A673 (cell line): ENCODE data around the gene NUP85. TPM values are rescaled to one million over a fixed set of nuclear protein-coding genes. Genes with fewer than 3 reads are reported as not detected.

Source experiments
- BruUV-seq: library from RNA; stranded (reverse); fragments of 400-500 nt; replicated peaks from 2 replicates; lab custom pipeline; 2021; lab: Mats Ljungman, UMichigan
- CTCF ChIA-PET: fragments of 300-600 bp; sonication (Branson Sonifier 250); formaldehyde crosslinking; loops from one replicate; lab custom pipeline; 2022; ENCODE audit warnings: antibody characterized with exemption; lab: Charles Lee
- POLR2A ChIA-PET: fragments of 300-600 bp; sonication (Branson Sonifier 250); formaldehyde crosslinking; loops from one replicate; lab custom pipeline; 2022; ENCODE audit warnings: antibody characterized with exemption; ENCODE audit not compliant: low non-redundant PET; lab: Charles Lee
- DNase-seq: peaks from one replicate; pipeline ENCODE4 v3.0.0-alpha.2; 2015; ENCODE audit warnings: low spot score
- H3K27ac ChIP-seq: fragments of 200-600 bp; sonication (generic); 2 replicates; pipeline ENCODE4 v1.5.1; 2016; ENCODE audit warnings: mixed run types, low read depth, mild to moderate bottlenecking, mixed read lengths, antibody characterized with exemption, low read length; ENCODE audit not compliant: poor library complexity, severe bottlenecking
- H3K27me3 ChIP-seq: fragments of 200-600 bp; sonication (generic); replicated peaks from 2 replicates; pipeline ENCODE4 v1.6.1; 2017; ENCODE audit warnings: mixed run types, low read depth, mild to moderate bottlenecking, mixed read lengths, antibody characterized with exemption, low read length; ENCODE audit not compliant: insufficient read depth, poor library complexity
- H3K36me3 ChIP-seq: fragments of 200-600 bp; sonication (generic); 2 replicates; pipeline ENCODE4 v1.6.1; 2016; ENCODE audit warnings: mixed run types, mild to moderate bottlenecking, mixed read lengths, antibody characterized with exemption, low read length; ENCODE audit not compliant: insufficient read depth, poor library complexity, severe bottlenecking
- H3K4me1 ChIP-seq: fragments of 200-600 bp; sonication (generic); 2 replicates; pipeline ENCODE4 v1.6.1; 2017; ENCODE audit warnings: mixed run types, mild to moderate bottlenecking, mixed read lengths, antibody characterized with exemption, low read length; ENCODE audit not compliant: insufficient read depth, poor library complexity, severe bottlenecking
- H3K4me3 ChIP-seq: fragments of 200-600 bp; sonication (generic); 2 replicates; pipeline ENCODE4 v1.5.1; 2016; ENCODE audit warnings: low read depth, mixed run types, mild to moderate bottlenecking, mixed read lengths, low read length; ENCODE audit not compliant: poor library complexity, severe bottlenecking
- H3K9me3 ChIP-seq: fragments of 200-600 bp; sonication (generic); 2 replicates; pipeline ENCODE4 v1.6.1; 2016; ENCODE audit warnings: mixed run types, low read depth, mild to moderate bottlenecking, mixed read lengths, antibody characterized with exemption, low read length; ENCODE audit not compliant: poor library complexity, severe bottlenecking
- EZH2 ChIP-seq: fragments of 200-600 bp; sonication (generic); IDR thresholded peaks from 2 replicates; pipeline ENCODE4 v1.6.1; 2017; ENCODE audit warnings: borderline replicate concordance, low read depth, mild to moderate bottlenecking, mixed read lengths, antibody characterized with exemption, low read length; ENCODE audit not compliant: poor library complexity, severe bottlenecking
- intact Hi-C: fragments of 100-400 bp; cut with micrococcal nuclease; formaldehyde crosslinking; loops from one replicate; pipeline ENCODE4 v1.10.0; 2022; ENCODE audit not compliant: unreplicated experiment
- total RNA-seq: library from RNA; stranded (reverse); gene quantifications from 2 replicates; pipeline ENCODE4 v1.2.3, GENCODE V29; 2021
- TF ChIP-seq, protein P1 (sequence below): fragments of 300-800, 200-600 bp; sonication (generic); conservative IDR thresholded peaks from 2 replicates; pipeline ENCODE4 v1.5.1; 2017; ENCODE audit warnings: low read depth, mild to moderate bottlenecking, antibody characterized with exemption, low read length, moderate library complexity, mixed read lengths

The NUP85 gene
- total RNA-seq, 1 experiment from 2014 or later: 140 TPM

DNA sequence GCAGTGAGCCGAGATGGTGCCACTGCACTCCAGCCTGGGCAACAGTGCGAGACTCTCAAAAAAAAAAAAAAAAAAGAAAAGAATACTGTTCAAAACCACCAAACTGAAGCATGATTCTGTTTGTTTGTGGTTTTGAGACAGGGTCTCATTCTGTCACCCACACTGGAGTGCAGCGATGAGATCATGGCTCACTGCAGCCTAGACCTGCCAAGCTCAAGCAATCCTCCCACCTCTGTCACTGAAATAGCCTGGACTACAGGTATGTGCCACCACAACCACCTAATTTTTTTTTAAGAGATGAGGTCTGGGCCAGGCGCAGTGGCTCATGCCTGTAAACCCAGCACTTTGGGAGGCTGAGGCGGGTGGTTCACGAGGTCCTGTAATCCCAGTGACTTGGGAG is 27.0 kb upstream of the NUP85 start:
- BruUV-seq: no TSS peak
- Histone ChIP-seq H3K4me1 (peaks cover 10% of the 10 kb centered on the region), H3K4me3 (no peak overlapping the region), H3K9me3 (no peaks in the 10 kb centered on the region), H3K36me3 (peaks cover 70% of the 10 kb centered on the region), H3K27me3 (no peaks in the 10 kb centered on the region), H3K27ac (no peak overlapping the region)
- TF ChIP-seq, protein P1, sequence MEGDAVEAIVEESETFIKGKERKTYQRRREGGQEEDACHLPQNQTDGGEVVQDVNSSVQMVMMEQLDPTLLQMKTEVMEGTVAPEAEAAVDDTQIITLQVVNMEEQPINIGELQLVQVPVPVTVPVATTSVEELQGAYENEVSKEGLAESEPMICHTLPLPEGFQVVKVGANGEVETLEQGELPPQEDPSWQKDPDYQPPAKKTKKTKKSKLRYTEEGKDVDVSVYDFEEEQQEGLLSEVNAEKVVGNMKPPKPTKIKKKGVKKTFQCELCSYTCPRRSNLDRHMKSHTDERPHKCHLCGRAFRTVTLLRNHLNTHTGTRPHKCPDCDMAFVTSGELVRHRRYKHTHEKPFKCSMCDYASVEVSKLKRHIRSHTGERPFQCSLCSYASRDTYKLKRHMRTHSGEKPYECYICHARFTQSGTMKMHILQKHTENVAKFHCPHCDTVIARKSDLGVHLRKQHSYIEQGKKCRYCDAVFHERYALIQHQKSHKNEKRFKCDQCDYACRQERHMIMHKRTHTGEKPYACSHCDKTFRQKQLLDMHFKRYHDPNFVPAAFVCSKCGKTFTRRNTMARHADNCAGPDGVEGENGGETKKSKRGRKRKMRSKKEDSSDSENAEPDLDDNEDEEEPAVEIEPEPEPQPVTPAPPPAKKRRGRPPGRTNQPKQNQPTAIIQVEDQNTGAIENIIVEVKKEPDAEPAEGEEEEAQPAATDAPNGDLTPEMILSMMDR: no peak
- no peak for TF ChIP-seq EZH2
- intact Hi-C loops: no loop called here
- DNase-seq: no peak
- ChIA-PET POLR2A (no interaction called here), CTCF (no interaction called here)

DNA sequence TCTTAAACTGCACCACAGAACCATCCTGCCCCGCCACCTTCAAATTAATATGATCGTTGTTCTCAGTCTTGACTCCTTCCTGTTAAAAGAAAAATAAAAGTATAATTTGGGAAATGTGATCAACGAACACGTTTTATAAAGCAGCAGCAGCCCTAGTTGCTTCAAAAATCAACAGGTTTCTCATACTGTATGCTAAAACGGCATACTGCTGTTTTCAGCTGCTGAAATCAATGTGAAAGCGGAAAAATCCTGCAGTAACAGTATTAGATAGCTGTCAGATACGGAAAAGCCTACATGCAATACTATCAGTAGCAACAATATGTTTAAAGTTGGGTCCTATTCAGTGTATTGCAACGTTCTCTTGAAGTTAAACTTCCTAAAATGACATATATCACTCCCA is 24.4 kb upstream of the NUP85 start:
- no peak for TF ChIP-seq EZH2
- TF ChIP-seq, protein P1: no peak
- peaks cover 44% of the 10 kb centered on the region for H3K36me3 ChIP-seq
- no peak for DNase-seq
- no peaks in the 10 kb centered on the region for H3K9me3 ChIP-seq
- H3K4me1 ChIP-seq: peaks cover 10% of the 10 kb centered on the region
- intact Hi-C loops: no loop called here
- ChIA-PET POLR2A (no interaction called here), CTCF (interaction anchor here (1.5 kb wide), 1 partner anchor 10 kb away, joined by 5 read pairs; no protein-coding TSS in a partner anchor)
- peak overlapping the region; percentile 97 for H3K4me3 ChIP-seq
- no peaks in the 10 kb centered on the region for H3K27me3 ChIP-seq
- peak overlapping the region; percentile 99 for H3K27ac ChIP-seq
- BruUV-seq: no TSS peak

DNA sequence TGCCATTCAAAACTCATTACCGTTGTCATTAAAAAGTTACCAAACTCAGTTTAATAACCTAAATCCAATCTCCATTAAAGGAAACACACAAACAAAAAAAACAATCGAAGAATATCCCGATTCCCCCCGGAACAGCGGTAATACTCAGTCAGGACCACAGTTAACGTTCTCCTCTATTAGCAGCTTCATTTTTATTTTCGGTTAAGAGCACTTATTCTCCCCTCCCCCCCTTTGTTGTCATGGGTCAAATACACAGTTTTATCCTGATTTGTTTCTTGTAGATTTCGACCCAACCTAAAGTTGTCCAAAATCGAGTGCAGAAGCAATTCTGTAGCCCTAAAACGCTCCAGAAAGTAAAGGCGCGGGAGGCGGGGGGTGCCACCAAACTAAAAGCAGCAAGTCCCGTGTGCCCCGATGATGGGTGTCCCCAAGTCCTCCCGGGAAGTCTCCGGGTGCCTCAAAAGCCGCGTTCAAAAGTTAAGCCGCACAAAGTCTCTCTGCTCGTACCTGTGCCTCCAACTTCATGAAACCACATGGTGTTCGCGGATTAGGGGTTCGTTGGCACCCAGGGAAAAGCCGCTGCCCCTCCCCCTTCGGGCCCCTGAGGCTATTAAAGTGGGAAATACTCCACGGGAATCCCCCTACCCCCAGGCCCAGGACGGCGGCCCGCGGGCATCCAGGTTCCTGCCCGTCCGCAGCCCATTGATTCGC is 23.7 kb upstream of the NUP85 start:
- H3K4me1 ChIP-seq: peaks cover 10% of the 10 kb centered on the region
- POLR2A ChIA-PET: no interaction called here
- H3K9me3 ChIP-seq: no peaks in the 10 kb centered on the region
- DNase-seq: peak; percentile 37
- TF ChIP-seq, protein P1: no peak
- TF ChIP-seq EZH2: no peak
- CTCF ChIA-PET: interaction anchor here (1.5 kb wide), 1 partner anchor 10 kb away, joined by 5 read pairs; no protein-coding TSS in a partner anchor
- peak overlapping the region; percentile 99 for H3K27ac ChIP-seq
- peaks cover 37% of the 10 kb centered on the region for H3K36me3 ChIP-seq
- peak overlapping the region; percentile 97 for H3K4me3 ChIP-seq
- TSS peak; percentile 54 for BruUV-seq
- no peaks in the 10 kb centered on the region for H3K27me3 ChIP-seq
- intact Hi-C loops: no loop called here
